PFSK-1 (cell line): Measurements from ENCODE around the gene TREM1.

Experiments
- POLR2AphosphoS5 ChIP-seq: IDR thresholded peaks from 2 replicates; pipeline ENCODE4 v1.6.1; 2012; ENCODE audit warnings: low read depth, mild to moderate bottlenecking, control low read depth, low read length, moderate library complexity
- TF ChIP-seq, protein P1 (sequence below), 2 experiments: IDR thresholded peaks; 2 replicates each; pipeline versions ENCODE4 v1.6.1 to v1.8.0; 2011 to 2012; ENCODE audit warnings: low read depth in 2 of 2, low read length in 2 of 2, control low read depth in 1 of 2, inconsistent platforms in 1 of 2, mild to moderate bottlenecking in 1 of 2, moderate library complexity in 1 of 2; ENCODE audit not compliant: insufficient read depth in 1 of 2

GRCh38 chr6:41335943-41336342, 49.5 kb upstream of the TREM1 start:
- TF ChIP-seq, protein P1, sequence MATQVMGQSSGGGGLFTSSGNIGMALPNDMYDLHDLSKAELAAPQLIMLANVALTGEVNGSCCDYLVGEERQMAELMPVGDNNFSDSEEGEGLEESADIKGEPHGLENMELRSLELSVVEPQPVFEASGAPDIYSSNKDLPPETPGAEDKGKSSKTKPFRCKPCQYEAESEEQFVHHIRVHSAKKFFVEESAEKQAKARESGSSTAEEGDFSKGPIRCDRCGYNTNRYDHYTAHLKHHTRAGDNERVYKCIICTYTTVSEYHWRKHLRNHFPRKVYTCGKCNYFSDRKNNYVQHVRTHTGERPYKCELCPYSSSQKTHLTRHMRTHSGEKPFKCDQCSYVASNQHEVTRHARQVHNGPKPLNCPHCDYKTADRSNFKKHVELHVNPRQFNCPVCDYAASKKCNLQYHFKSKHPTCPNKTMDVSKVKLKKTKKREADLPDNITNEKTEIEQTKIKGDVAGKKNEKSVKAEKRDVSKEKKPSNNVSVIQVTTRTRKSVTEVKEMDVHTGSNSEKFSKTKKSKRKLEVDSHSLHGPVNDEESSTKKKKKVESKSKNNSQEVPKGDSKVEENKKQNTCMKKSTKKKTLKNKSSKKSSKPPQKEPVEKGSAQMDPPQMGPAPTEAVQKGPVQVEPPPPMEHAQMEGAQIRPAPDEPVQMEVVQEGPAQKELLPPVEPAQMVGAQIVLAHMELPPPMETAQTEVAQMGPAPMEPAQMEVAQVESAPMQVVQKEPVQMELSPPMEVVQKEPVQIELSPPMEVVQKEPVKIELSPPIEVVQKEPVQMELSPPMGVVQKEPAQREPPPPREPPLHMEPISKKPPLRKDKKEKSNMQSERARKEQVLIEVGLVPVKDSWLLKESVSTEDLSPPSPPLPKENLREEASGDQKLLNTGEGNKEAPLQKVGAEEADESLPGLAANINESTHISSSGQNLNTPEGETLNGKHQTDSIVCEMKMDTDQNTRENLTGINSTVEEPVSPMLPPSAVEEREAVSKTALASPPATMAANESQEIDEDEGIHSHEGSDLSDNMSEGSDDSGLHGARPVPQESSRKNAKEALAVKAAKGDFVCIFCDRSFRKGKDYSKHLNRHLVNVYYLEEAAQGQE (IDR thresholded peaks at IDR 0.05; ENCODE audit: insufficient read depth in 1 of 2, low read depth in 2 of 2, low read length in 2 of 2): no peak
- no peak for TF ChIP-seq POLR2AphosphoS5
